HepG2 (cell line): Measurements from ENCODE around the gene INAFM1. TPM values are rescaled to one million over a fixed set of nuclear protein-coding genes. Genes with fewer than 3 reads are reported as not detected.

ENCODE experiments used
- CAMTA2 ChIP-seq: sonication (generic); formaldehyde crosslinking; IDR thresholded peaks from 2 replicates; pipeline ENCODE4 v1.4.0; 2020; ENCODE audit warnings: mild to moderate bottlenecking, missing genetic modification reagents, borderline replicate concordance
- EHMT2 ChIP-seq: fragments of 200-600 bp; sonication (generic); IDR thresholded peaks from 2 replicates; pipeline ENCODE4 v1.7.0; 2017; ENCODE audit warnings: antibody characterized with exemption, low read depth, low read length, borderline replicate concordance
- ESRRA ChIP-seq: sonication (generic); formaldehyde crosslinking; IDR thresholded peaks from 2 replicates; pipeline ENCODE4 v1.5.1; 2020; ENCODE audit warnings: mild to moderate bottlenecking, low read depth, missing genetic modification reagents
- FLYWCH1 ChIP-seq: sonication (generic); formaldehyde crosslinking; IDR thresholded peaks from 2 replicates; pipeline ENCODE4 v1.8.1; 2023; ENCODE audit warnings: mild to moderate bottlenecking, missing genetic modification reagents
- HNF4G ChIP-seq, 2 experiments: sonication (generic) in 1 of 2; formaldehyde crosslinking in 1 of 2; IDR thresholded peaks; 2 replicates each; pipeline versions ENCODE4 v1.4.0 to v1.6.1; 2011 to 2020; ENCODE audit warnings: borderline replicate concordance in 2 of 2, low read depth in 2 of 2, mild to moderate bottlenecking in 2 of 2, low read length in 1 of 2, missing genetic modification reagents in 1 of 2, moderate library complexity in 1 of 2
- IRX3 ChIP-seq: sonication (generic); formaldehyde crosslinking; IDR thresholded peaks from 2 replicates; pipeline ENCODE4 v1.8.1; 2023; ENCODE audit warnings: mild to moderate bottlenecking, low read depth, missing genetic modification reagents, borderline replicate concordance
- PAWR ChIP-seq: sonication (generic); formaldehyde crosslinking; IDR thresholded peaks from 2 replicates; pipeline ENCODE4 v1.4.0; 2020; ENCODE audit warnings: missing genetic modification reagents, mild to moderate bottlenecking, borderline replicate concordance
- RBAK ChIP-seq: sonication (generic); formaldehyde crosslinking; IDR thresholded peaks from 2 replicates; pipeline ENCODE4 v1.5.1; 2020; ENCODE audit warnings: mild to moderate bottlenecking, missing genetic modification reagents
- RFX1 ChIP-seq: fragments of 450-650 bp; IDR thresholded peaks from 2 replicates; pipeline ENCODE4 v1.6.1; 2017
- SRY ChIP-seq: sonication (generic); formaldehyde crosslinking; IDR thresholded peaks from 2 replicates; pipeline ENCODE4 v1.8.0; 2022; ENCODE audit warnings: mild to moderate bottlenecking, missing genetic modification reagents
- ZBTB20 ChIP-seq: sonication (generic); formaldehyde crosslinking; IDR thresholded peaks from 2 replicates; pipeline ENCODE4 v1.8.1; 2023; ENCODE audit warnings: missing genetic modification reagents, low read depth, mild to moderate bottlenecking, borderline replicate concordance
- ZNF256 ChIP-seq: sonication (generic); formaldehyde crosslinking; conservative IDR thresholded peaks from 2 replicates; pipeline ENCODE4 v1.4.0; 2020; ENCODE audit warnings: missing genetic modification reagents
- ZNF629 ChIP-seq: sonication (generic); formaldehyde crosslinking; conservative IDR thresholded peaks from 2 replicates; pipeline ENCODE4 v1.5.0; 2020; ENCODE audit warnings: missing genetic modification reagents
- ZNF878 ChIP-seq: sonication (generic); formaldehyde crosslinking; IDR thresholded peaks from 2 replicates; pipeline ENCODE4 v1.8.1; 2023; ENCODE audit warnings: mild to moderate bottlenecking, missing genetic modification reagents, moderate library complexity
- ZSCAN12 ChIP-seq: sonication (generic); formaldehyde crosslinking; IDR thresholded peaks from 2 replicates; pipeline ENCODE4 v1.9.0; 2021; ENCODE audit warnings: mild to moderate bottlenecking, missing genetic modification reagents
- polyA plus RNA-seq, 8 experiments: library from polyadenylated mRNA; depleted of rRNA in 3 of 8; stranded (reverse) in 7 of 8; unstranded in 1 of 8; fragments of >200 nt; fragmentation: Illumina TruSeq in 4 of 8; extraction: Trizol in 4 of 8; gene quantifications; 2 replicates each; pipeline versions ENCODE4 v1.2.1 to v1.2.3, GENCODE V29; 2011 to 2016; ENCODE audit warnings: low read depth in 4 of 8, missing spikeins in 1 of 8, mixed read lengths in 1 of 8; ENCODE audit not compliant: insufficient read depth in 1 of 8
- total RNA-seq, 5 experiments: library from RNA; depleted of rRNA; stranded (reverse); fragments of >200 nt; fragmentation: Illumina TruSeq; extraction: Trizol; gene quantifications; 2 replicates each; pipeline ENCODE4 v1.2.3, GENCODE V29; 2016; ENCODE audit warnings: low read depth in 1 of 5
- TF ChIP-seq, protein P1 (sequence below): IDR thresholded peaks from 2 replicates; pipeline ENCODE4 v1.6.1; 2012; ENCODE audit warnings: low read length, improper control_type of control experiment
- TF ChIP-seq, protein P2 (sequence below): sonication (generic); formaldehyde crosslinking; conservative IDR thresholded peaks from 2 replicates; pipeline ENCODE4 v1.8.0; 2022; ENCODE audit warnings: low read depth, missing genetic modification reagents
- TF ChIP-seq, protein P3 (sequence below): sonication (generic); formaldehyde crosslinking; IDR thresholded peaks from 2 replicates; pipeline ENCODE4 v1.4.0; 2020; ENCODE audit warnings: mild to moderate bottlenecking, missing genetic modification reagents
- TF ChIP-seq, protein P4 (sequence below): sonication (generic); formaldehyde crosslinking; IDR thresholded peaks from 2 replicates; pipeline ENCODE4 v1.8.0; 2022; ENCODE audit warnings: missing genetic modification reagents, mild to moderate bottlenecking, borderline replicate concordance

The INAFM1 gene
- total and polyA plus RNA-seq, 2 of the 13 experiments (the other 11 are each of a cell fraction or from before 2014, with no cell fraction given), result 0.88 to 1.9 TPM

DNA sequence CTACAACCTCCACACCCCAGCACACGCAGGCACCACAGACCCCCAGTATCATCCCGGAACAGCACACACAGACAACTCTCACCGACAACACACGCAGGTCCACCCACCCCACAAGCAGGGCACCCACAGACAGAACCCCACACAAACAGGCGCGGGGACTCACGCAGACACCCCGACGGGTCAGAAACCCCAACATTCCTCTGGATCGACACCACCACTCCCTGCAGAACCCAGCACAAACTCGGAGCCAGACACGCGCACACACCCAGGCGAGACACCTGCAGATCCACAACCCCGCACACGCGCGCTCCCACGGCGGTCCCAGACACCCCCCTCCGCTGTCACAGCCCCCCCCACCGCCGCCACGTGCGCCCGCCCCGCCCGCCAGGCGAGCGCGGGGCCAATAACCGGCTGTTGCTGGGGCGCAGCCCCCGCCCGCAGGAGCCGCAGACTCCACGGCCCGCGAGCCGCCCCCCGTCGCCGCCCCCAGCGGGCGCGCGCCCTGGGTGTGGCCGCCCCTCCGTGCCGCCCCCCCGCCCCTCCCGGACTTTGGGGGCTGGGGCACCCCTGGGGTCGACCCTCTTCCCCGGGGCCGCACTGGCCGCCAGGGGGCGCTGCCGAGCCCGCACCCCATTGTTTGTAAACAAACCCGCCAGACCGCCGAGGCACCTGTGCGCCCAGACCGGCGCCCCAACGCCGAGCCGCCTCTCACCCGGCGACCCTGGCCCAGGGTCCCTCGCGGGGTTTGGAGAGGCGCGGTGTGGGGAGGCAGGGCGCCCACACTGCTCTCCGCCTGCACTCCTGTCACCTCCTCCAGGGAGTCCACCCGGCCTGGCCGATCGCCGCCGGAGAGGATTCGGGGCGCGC lies 44.4 kb upstream of the INAFM1 start (continued):
- TF ChIP-seq PAWR (CRISPR knock-in tag), result no peak
- TF ChIP-seq, protein P1, sequence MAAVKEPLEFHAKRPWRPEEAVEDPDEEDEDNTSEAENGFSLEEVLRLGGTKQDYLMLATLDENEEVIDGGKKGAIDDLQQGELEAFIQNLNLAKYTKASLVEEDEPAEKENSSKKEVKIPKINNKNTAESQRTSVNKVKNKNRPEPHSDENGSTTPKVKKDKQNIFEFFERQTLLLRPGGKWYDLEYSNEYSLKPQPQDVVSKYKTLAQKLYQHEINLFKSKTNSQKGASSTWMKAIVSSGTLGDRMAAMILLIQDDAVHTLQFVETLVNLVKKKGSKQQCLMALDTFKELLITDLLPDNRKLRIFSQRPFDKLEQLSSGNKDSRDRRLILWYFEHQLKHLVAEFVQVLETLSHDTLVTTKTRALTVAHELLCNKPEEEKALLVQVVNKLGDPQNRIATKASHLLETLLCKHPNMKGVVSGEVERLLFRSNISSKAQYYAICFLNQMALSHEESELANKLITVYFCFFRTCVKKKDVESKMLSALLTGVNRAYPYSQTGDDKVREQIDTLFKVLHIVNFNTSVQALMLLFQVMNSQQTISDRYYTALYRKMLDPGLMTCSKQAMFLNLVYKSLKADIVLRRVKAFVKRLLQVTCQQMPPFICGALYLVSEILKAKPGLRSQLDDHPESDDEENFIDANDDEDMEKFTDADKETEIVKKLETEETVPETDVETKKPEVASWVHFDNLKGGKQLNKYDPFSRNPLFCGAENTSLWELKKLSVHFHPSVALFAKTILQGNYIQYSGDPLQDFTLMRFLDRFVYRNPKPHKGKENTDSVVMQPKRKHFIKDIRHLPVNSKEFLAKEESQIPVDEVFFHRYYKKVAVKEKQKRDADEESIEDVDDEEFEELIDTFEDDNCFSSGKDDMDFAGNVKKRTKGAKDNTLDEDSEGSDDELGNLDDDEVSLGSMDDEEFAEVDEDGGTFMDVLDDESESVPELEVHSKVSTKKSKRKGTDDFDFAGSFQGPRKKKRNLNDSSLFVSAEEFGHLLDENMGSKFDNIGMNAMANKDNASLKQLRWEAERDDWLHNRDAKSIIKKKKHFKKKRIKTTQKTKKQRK, result no peak
- TF ChIP-seq ZNF256 (CRISPR knock-in tag), result no peak
- no peak for TF ChIP-seq ZBTB20 (CRISPR knock-in tag)
- TF ChIP-seq ESRRA (CRISPR knock-in tag), result no peak
- TF ChIP-seq, protein P2, sequence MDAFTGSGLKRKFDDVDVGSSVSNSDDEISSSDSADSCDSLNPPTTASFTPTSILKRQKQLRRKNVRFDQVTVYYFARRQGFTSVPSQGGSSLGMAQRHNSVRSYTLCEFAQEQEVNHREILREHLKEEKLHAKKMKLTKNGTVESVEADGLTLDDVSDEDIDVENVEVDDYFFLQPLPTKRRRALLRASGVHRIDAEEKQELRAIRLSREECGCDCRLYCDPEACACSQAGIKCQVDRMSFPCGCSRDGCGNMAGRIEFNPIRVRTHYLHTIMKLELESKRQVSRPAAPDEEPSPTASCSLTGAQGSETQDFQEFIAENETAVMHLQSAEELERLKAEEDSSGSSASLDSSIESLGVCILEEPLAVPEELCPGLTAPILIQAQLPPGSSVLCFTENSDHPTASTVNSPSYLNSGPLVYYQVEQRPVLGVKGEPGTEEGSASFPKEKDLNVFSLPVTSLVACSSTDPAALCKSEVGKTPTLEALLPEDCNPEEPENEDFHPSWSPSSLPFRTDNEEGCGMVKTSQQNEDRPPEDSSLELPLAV (CRISPR knock-in tag), result no peak
- no peak for TF ChIP-seq ZNF878 (CRISPR knock-in tag)
- TF ChIP-seq ZSCAN12 (CRISPR knock-in tag), result no peak
- TF ChIP-seq, protein P3, sequence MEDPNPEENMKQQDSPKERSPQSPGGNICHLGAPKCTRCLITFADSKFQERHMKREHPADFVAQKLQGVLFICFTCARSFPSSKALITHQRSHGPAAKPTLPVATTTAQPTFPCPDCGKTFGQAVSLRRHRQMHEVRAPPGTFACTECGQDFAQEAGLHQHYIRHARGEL (CRISPR knock-in tag), result no peak
- no peak for TF ChIP-seq RBAK (CRISPR knock-in tag)
- no peak for TF ChIP-seq FLYWCH1 (CRISPR knock-in tag)
- TF ChIP-seq, protein P4, sequence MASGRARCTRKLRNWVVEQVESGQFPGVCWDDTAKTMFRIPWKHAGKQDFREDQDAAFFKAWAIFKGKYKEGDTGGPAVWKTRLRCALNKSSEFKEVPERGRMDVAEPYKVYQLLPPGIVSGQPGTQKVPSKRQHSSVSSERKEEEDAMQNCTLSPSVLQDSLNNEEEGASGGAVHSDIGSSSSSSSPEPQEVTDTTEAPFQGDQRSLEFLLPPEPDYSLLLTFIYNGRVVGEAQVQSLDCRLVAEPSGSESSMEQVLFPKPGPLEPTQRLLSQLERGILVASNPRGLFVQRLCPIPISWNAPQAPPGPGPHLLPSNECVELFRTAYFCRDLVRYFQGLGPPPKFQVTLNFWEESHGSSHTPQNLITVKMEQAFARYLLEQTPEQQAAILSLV (CRISPR knock-in tag), result no peak
- TF ChIP-seq RFX1, result no peak
- no peak for TF ChIP-seq ZNF629
- 0 out of 2 replicates have a peak, but pooled peaks have one; percentile 22 for TF ChIP-seq IRX3 (CRISPR knock-in tag)
- no peak for TF ChIP-seq CAMTA2 (CRISPR knock-in tag)
- TF ChIP-seq HNF4G (IDR thresholded peaks at IDR 0.05; ENCODE audit: borderline replicate concordance, low read depth, low read length), result no peak
- no peak for TF ChIP-seq HNF4G (CRISPR knock-in tag; IDR thresholded peaks at IDR 0.05; ENCODE audit: borderline replicate concordance, low read depth)
- TF ChIP-seq SRY (CRISPR knock-in tag), result no peak
- no peak for TF ChIP-seq EHMT2
